Stimulated activated CD4-positive, alpha-beta T cell treated with anti-CD3 and anti-CD28 coated beads, TNF-alpha, amount 100 ng/mL, for 48 hours (primary cell): ENCODE results near the gene CHD9NB.

ENCODE experiments used
- DNase-seq, 3 donors: peaks; one replicate each; pipeline ENCODE4 v3.0.0-alpha.2; 2020; ENCODE audit warnings: low read depth in 3 of 3

The CHD9NB gene

DNA sequence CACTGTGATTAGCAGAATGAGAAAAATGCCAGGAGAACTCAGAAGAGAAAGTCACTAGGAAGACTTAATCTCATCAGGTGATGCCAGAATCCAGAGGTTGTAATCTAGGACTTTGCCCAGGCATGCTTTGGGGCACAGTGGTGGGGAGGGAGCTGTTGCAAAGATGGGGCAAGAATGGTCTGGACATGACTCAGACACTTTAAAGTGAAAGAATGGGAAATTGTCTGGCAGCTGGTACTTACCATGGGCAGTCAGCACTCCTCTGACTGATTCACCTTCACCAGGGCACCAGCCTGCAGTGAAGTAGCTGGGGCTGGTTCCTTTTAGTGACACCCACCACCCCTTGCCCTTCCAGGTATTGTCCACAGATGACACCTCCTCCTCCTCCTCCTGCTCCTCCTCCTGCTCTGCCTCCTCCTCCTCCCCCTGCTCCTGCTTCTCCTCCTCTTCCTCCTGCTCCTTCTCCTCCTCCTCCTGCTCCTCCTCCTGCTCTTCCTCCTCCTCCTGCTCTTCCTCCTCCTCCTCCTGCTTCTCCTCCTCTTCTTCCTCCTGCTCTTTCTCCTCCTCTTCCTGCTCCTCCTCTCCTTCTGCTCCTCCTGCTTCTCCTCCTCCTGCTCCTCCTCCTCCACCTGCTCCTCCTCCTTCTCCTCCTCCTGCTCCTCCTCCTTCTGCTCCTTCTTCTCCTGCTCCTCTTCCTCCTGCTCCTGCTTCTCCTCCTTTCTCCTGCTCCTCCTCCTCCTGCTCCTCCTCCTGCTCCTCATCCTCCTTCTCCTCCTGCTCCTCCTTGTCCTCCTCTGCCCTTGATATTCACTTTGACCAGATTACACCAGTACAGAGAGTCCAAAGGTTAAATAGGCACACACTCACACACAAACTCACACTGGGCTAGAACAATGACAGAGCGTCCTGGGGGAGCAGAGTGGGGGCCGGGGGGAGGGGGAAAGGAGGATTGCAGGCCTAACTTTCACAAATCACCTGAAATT is at the start of gene CHD9NB:
Gene CHD9NB (minus strand): TSS at position 379 of the 983 bp plus-strand sequence. CDS start 8,739 bp downstream, outside the sequence.
- no peak for DNase-seq

DNA sequence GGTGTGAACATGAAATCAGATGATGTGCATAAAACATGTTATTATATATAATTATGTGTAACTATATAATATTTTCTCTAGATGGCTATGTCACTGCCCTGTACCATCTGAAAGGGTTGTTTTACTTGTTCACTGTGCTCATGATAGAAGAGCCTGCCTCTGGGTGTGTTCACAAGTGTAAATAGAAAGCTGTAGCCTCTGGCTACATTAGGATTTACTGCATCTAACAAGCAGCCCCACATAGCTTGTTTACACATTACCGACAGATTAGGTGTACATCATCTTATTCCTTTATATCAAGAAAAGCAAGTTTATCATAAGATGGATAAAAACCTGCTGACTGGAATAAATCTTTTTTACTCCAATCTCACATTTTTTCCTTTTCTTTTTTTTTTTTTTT is 48.2 kb upstream of the CHD9NB start:
- DNase-seq = no peak

- DNase-seq = no peak
These were observed 47.5 kb upstream of the CHD9NB start for GRCh38 chr16:53100131-53100748.

GRCh38 chr16:53099318-53100130 is 46.8 kb upstream of the CHD9NB start:
- peak; percentile 20 to 36 (median 23) for DNase-seq

DNA sequence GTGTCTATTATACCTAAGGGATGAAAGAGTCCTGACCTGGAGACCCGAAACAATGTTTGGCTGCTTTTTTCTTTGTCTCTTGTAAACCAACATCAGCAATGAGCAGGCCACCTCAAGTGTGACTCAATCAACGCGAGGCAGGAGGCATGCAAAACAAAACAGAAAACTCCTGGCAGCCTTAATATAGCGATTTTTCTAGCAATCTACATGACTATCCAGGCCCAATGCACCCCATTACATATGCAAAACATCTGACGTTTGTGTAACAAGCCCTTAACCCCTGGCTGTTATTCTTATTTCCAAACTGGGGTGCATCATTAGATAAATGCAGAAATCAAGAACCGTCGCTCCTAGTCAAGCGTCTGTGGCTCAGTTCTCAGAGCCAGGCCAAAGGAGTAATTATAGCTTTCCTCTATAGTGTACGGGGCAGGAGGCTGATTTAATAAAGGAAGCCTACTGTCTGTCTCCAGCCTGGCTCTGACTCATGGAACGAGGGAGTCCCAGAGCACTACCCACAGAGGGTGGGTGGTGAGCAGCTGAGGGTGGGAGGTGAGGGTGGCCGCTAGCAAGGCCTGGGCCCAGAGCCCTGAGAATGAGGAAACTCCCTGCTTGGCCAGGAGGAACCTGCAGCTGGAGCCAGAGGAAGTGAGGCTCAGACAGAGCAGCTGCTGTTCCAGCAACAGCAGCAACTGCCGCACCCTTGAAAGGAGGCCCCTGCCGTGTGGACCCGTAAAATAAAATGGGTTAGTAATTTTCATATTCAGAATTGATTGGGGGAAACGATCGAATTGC is 46.0 kb upstream of the CHD9NB start:
- DNase-seq = peak in 1 of 3 donors; percentile 14

DNA sequence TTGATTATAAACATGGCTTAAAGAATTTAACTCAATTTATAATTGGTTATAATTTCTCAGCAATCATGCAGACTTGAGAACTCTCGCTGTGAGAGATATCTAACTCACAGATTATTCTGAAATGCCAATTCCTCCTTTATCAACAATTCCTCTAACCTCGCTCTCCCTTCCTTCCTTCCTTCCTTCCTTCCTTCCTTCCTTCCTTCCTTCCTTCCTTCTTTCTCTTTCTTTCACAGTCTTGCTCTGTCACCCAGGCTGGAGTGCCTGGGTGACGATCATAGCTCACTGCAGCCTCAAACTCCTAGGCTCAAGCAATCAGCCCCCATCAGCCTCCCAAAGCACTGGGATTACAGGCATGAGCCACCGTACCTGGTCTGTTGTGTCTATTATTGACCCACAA is 44.5 kb upstream of the CHD9NB start:
- no peak for DNase-seq

- DNase-seq = no peak
These were observed 41.4 kb upstream of the CHD9NB start for GRCh38 chr16:53094013-53094630.

DNA sequence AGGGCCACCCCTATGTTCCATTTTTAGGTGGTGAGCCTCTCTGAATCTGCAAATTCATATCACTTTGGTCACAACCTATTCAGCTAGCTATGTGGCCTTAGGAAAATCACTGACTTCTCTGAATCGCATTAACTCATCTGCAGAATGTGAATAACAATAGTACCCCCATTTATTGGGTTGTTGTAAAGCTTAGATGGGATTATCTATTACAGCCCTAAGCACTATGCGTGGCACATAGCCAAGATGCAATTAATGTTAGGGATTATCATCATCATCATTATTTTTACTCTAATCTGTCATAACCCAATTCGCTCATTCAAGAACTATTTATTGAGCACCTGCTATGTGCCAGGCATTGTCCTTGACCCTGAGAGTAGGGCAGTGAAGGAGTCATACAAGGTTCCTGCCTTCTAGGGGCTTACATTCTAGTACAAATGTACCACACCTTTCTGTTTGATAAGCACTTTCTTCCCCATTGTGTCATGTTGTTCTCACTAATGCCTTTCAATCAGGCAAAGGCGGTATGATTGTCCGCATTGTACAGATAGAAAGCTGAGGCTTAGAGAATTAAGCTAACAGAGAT is 40.6 kb upstream of the CHD9NB start:
- DNase-seq = no peak

- DNase-seq = no peak
These were observed 39.6 kb upstream of the CHD9NB start for GRCh38 chr16:53092284-53092683.

DNA sequence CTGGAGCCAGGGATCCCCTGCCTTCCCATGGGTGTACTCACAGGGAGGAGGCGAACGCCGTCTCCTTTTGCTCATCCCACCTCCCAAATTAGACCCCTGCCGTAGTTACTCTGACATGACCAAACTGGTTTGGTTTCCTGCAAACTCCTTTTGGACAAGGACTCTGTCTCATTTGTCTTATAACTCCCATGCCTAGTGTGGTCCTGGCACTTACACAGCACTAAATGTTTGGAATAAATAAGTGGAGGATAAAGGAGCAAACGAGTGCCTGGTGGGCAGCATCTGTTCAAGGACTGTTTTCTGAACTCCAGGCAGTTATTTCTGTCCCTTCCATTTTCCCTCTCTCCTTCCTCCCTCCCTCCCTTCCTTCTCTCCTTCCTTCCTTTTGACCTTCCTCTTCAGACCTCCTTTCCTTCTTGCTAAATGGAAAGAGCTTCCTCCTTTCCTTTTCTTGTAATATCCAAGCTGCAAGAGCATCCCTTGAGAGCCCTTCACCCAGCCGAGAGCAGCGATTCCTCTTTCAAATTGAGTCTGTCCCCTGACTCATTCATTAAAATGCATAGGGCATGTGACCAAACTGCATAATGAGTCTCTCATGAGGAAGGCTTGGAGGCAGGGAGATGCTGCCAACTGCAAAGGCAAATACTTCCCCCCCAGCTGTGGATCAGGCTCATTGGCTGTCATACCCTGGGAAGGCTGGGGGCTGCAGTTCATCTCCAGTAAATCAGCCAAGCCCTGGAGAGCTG is 38.9 kb upstream of the CHD9NB start:
- no peak for DNase-seq

- DNase-seq = no peak
These were observed 38.1 kb upstream of the CHD9NB start for GRCh38 chr16:53090591-53091411.

- no peak for DNase-seq
These were observed 37.5 kb upstream of the CHD9NB start for GRCh38 chr16:53090286-53090590.

- DNase-seq = no peak
These were observed 37.0 kb upstream of the CHD9NB start for GRCh38 chr16:53089434-53090285.

GRCh38 chr16:53087101-53087500 is 34.4 kb upstream of the CHD9NB start:
- DNase-seq = no peak

GRCh38 chr16:53085931-53086421 is 33.3 kb upstream of the CHD9NB start:
- no peak for DNase-seq

GRCh38 chr16:53085369-53085843 is 32.7 kb upstream of the CHD9NB start:
- DNase-seq = no peak

GRCh38 chr16:53084746-53085334 is 32.1 kb upstream of the CHD9NB start:
- DNase-seq = no peak
